Uterus (tissue), 4 donors: ENCODE data around the gene RDM1. TPM values are rescaled to one million over a fixed set of nuclear protein-coding genes. Genes with fewer than 3 reads are reported as not detected.

Experiments used
- DNase-seq, 2 donors: peaks; one replicate each; pipeline ENCODE4 v3.0.0-alpha.2; 2019 to 2020
- H3K27ac ChIP-seq, 2 donors: fragments of 200-600 bp; sonication (generic); 1 replicate in 1 of 2; 2 replicates in 1 of 2; pipeline ENCODE4 v1.5.1; 2016 to 2018
- H3K27me3 ChIP-seq, 2 donors: fragments of 200-600 bp; sonication (generic); one replicate each; pipeline ENCODE4 v1.5.1; 2018 to 2019; ENCODE audit warnings: control low read depth in 1 of 2
- H3K36me3 ChIP-seq, 2 donors: fragments of 200-600 bp; sonication (generic); one replicate each; pipeline ENCODE4 v1.5.1; 2019; ENCODE audit warnings: control low read depth in 1 of 2
- H3K4me1 ChIP-seq, 2 donors: fragments of 200-600 bp; sonication (generic); one replicate each; pipeline ENCODE4 v1.5.1; 2018 to 2019; ENCODE audit warnings: control low read depth in 1 of 2
- H3K4me3 ChIP-seq, 2 donors: fragments of 200-600 bp; sonication (generic); 1 replicate in 1 of 2; 2 replicates in 1 of 2; pipeline ENCODE4 v1.5.1; 2018 to 2019; ENCODE audit warnings: mild to moderate bottlenecking in 1 of 2
- H3K9me3 ChIP-seq, 2 donors: fragments of 200-600 bp; sonication (generic); one replicate each; pipeline ENCODE4 v1.5.1; 2019; ENCODE audit warnings: control low read depth in 1 of 2
- CTCF ChIP-seq, 4 experiments: fragments of 200-600 bp in 2 of 4; fragments of 450-650 bp in 2 of 4; sonication (generic) in 2 of 4; IDR thresholded peaks; one replicate each; pipeline ENCODE4 v1.5.1; 2016 to 2019; ENCODE audit warnings: antibody characterized with exemption in 4 of 4, mild to moderate bottlenecking in 2 of 4, moderate library complexity in 1 of 4
- POLR2A ChIP-seq, 2 donors: fragments of 450-650 bp; IDR thresholded peaks; one replicate each; pipeline ENCODE4 v1.6.1; 2016; ENCODE audit warnings: antibody characterized with exemption in 2 of 2, mild to moderate bottlenecking in 1 of 2, moderate library complexity in 1 of 2
- intact Hi-C: fragments of 100-400 bp; cut with DNase I; formaldehyde crosslinking; loops from one replicate; pipeline ENCODE4 v1.15.1; 2023; ENCODE audit warnings: low total_unique reads
- small RNA-seq: library from RNA; depleted of rRNA; stranded (forward); fragments of <200 nt; gene quantifications from one replicate; pipeline ENCODE3, GENCODE V24; 2016
- total RNA-seq, 4 donors: library from RNA; depleted of rRNA in 3 of 4; stranded (reverse); fragments of >200 nt in 3 of 4; gene quantifications; one replicate each; pipeline versions ENCODE4 v1.1.0 to v1.2.4, GENCODE V29; 2014 to 2023
- donor health status: DM: yes; HTN: yes; CAD: no.

RDM1 gene
- total RNA-seq, 4 donors from 2014 or later = 3.5 TPM; not detected in 3

- Histone ChIP-seq H3K36me3 (no peaks in the 10 kb centered on the region), H3K27me3 (no peaks in the 10 kb centered on the region), H3K27ac (no peak overlapping the region), H3K4me1 (no peaks in the 10 kb centered on the region), H3K9me3 (no peaks in the 10 kb centered on the region), H3K4me3 (no peak overlapping the region)
- DNase-seq = no peak
- TF ChIP-seq POLR2A (IDR thresholded peaks at IDR 0.05) (no peak), CTCF (IDR thresholded peaks at IDR 0.05) (no peak)
- intact Hi-C loops = no loop called here
These were observed 59.4 kb downstream of the RDM1 start for GRCh38 chr17:35870906-35871819.

GRCh38 chr17:35868737-35869136 lies 61.8 kb downstream of the RDM1 start, which contains the start of gene HEATR9:
HEATR9 (minus strand) TSS chr17:35868891; CDS start chr17:35868742, 149 bp downstream.
- TF ChIP-seq CTCF (IDR thresholded peaks at IDR 0.05) = no peak
- no peak for TF ChIP-seq POLR2A (IDR thresholded peaks at IDR 0.05)
- Histone ChIP-seq H3K4me1 (no peaks in the 10 kb centered on the region), H3K27me3 (no peaks in the 10 kb centered on the region), H3K4me3 (no peak within 1 kb of the TSS), H3K36me3 (no peaks in the 10 kb centered on the region), H3K27ac (no peak within 1 kb of the TSS), H3K9me3 (no peaks in the 10 kb centered on the region)
- DNase-seq = no peak
- intact Hi-C loops = no loop called here

Small RNA genes lying within 50 kb of the gene (small RNA-seq; reads per million reads assigned to genes)
- 1,015 reads per million, percentile 98 among the genes with 10 or more reads in this experiment for gene RF00100

Other genes starting within 250 kb of the RDM1 start
- gene RASL10B, start 199.1 kb downstream of the RDM1 start, total RNA-seq = 1 to 10 TPM in 3 of 4 donors, under 1 TPM in 1; 0.77 to 5.6 (median 3.3) TPM
- under 1 TPM in 1 of 4 donors, not detected in 3; 0.69 TPM for gene GAS2L2, start 177.5 kb downstream of the RDM1 start, total RNA-seq
- gene C17orf50, start 169.9 kb downstream of the RDM1 start, total RNA-seq = not detected
- gene MMP28, start 135.1 kb downstream of the RDM1 start, total RNA-seq = 10 to 100 TPM in 3 of 4 donors, 1 to 10 TPM in 1; 2.9 to 58.4 (median 11.0) TPM
- gene TAF15, start 121.3 kb downstream of the RDM1 start, total RNA-seq = 100 to 1,000 TPM in 3 of 4 donors, 10 to 100 TPM in 1; 68.5 to 167 (median 113) TPM
- not detected for gene HEATR9, start 61.9 kb downstream of the RDM1 start, total RNA-seq
- gene CCL5, start 50.4 kb downstream of the RDM1 start, total RNA-seq = 10 to 100 TPM in 1 of 4 donors, 1 to 10 TPM in 1, under 1 TPM in 2; 0.29 to 39.5 (median 2.1) TPM
- not detected for gene LYZL6, start 12.9 kb upstream of the RDM1 start, total RNA-seq
- 1 to 10 TPM in 1 of 4 donors, not detected in 3; 1.6 TPM for gene CCL16, start 50.7 kb upstream of the RDM1 start, total RNA-seq
- 100 to 1,000 TPM in 3 of 4 donors, under 1 TPM in 1; 0.97 to 165 (median 143) TPM for gene CCL14, start 56.0 kb upstream of the RDM1 start, total RNA-seq
- 1 to 10 TPM in 1 of 4 donors, not detected in 3; 1.4 TPM for gene CCL15, start 70.8 kb upstream of the RDM1 start, total RNA-seq
- gene CCL23, start 87.2 kb upstream of the RDM1 start, total RNA-seq = 100 to 1,000 TPM in 2 of 4 donors, 10 to 100 TPM in 1, not detected in 1; 42.1 to 399 (median 131) TPM
- gene CCL18, start 133.5 kb upstream of the RDM1 start, total RNA-seq = under 1 TPM in 1 of 4 donors, not detected in 3; 0.69 TPM
- 1 to 10 TPM in 1 of 4 donors, under 1 TPM in 1, not detected in 2; 0.49 to 6.5 TPM for gene CCL3, start 159.4 kb upstream of the RDM1 start, total RNA-seq
- 1 to 10 TPM; 1.0 to 2.5 (median 1.5) TPM for gene CCL4, start 173.1 kb upstream of the RDM1 start, total RNA-seq
- gene TBC1D3B, start 245.9 kb upstream of the RDM1 start, total RNA-seq = 10 to 100 TPM in 1 of 4 donors, not detected in 3; 10.9 TPM